ENCODE measurements around the gene PTGES3L.

The PTGES3L gene

DNA sequence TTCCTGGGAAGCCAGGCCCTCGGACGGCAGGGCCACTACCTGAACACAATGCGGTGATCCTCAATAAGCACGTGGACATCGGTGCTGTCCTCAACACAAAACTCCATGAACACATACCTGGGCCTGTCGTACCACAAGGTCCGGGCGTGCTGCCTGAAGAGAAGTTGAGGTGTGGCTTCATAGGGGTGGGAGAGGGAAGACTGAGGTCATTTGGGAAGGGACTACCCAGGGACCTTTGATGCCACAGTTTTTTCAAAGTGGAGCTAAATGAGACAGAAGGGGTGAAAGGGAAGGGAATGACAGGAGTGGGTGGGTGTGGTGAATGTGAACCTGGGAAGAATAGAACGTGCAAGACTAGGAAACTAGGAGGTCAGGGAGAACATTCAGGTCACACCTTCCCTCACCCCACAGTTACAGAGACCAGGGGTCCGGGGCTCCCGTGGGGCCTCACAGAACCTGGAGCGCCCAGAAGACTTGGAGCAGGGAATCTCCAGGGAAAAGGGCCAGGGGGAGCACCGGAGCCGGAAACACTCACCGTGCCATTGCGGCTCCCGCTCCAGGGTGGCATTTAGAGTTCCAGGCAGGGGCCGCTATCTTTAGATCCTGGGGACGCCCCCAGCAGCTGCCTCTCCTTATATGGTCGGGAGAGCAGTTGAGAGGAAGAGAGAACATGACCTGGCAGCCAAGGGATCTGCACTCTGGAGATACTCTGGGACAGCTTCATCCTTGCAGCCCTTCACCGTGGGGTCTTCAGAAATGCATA is at the start of gene PTGES3L:
Gene PTGES3L (minus strand): TSS at position 570 of the 763 bp plus-strand sequence. CDS start 27 bp downstream, at position 543.
- peak within 1 kb of the TSS; percentile 87 for H3K9ac ChIP-seq (ENCODE audit: low read depth, low read length)
- H3K4me1 ChIP-seq (ENCODE audit: insufficient read depth, low read length), result peaks cover 7% of the 10 kb centered on the region
- peaks cover 3% of the 10 kb centered on the region; the same call in 1 of the 2 replicates for H3K36me3 ChIP-seq (ENCODE audit: insufficient read depth, low read length)
- H3K9me3 ChIP-seq (ENCODE audit: control insufficient read depth, insufficient read depth, low read length), result no peaks in the 10 kb centered on the region

DNA sequence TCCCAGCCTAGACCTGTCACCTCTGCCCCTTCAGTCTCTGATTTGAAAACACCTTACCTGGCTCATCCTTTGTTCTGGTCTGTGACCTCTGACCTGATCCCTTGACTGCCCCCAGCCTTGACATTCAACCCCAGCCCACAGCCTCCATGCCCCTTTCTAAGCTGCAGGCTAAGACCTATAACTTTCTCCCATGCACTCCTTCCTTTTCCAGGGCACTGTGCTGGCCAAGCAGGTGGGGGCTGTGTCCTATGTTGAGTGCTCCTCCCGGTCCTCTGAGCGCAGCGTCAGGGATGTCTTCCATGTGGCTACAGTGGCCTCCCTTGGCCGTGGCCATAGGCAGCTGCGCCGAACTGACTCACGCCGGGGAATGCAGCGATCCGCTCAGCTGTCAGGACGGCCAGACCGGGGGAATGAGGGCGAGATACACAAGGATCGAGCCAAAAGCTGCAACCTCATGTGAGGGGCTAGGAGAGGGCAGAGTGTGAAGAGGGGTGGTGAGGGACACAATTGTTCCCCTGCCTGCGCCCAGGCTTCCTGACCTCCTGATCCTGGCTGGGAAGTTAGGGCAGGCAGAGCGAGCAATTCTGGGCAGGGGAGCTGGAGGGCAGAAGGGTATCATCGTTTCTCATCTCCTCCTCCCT is 48.5 kb upstream of the PTGES3L start:
- Histone ChIP-seq H3K9me3 (ENCODE audit: control insufficient read depth, insufficient read depth, low read length) (no peaks in the 10 kb centered on the region), H3K36me3 (ENCODE audit: insufficient read depth, low read length) (no peaks in the 10 kb centered on the region), H3K4me1 (ENCODE audit: insufficient read depth, low read length) (peaks cover 33% of the 10 kb centered on the region), H3K9ac (ENCODE audit: low read depth, low read length) (no peak overlapping the region)

DNA sequence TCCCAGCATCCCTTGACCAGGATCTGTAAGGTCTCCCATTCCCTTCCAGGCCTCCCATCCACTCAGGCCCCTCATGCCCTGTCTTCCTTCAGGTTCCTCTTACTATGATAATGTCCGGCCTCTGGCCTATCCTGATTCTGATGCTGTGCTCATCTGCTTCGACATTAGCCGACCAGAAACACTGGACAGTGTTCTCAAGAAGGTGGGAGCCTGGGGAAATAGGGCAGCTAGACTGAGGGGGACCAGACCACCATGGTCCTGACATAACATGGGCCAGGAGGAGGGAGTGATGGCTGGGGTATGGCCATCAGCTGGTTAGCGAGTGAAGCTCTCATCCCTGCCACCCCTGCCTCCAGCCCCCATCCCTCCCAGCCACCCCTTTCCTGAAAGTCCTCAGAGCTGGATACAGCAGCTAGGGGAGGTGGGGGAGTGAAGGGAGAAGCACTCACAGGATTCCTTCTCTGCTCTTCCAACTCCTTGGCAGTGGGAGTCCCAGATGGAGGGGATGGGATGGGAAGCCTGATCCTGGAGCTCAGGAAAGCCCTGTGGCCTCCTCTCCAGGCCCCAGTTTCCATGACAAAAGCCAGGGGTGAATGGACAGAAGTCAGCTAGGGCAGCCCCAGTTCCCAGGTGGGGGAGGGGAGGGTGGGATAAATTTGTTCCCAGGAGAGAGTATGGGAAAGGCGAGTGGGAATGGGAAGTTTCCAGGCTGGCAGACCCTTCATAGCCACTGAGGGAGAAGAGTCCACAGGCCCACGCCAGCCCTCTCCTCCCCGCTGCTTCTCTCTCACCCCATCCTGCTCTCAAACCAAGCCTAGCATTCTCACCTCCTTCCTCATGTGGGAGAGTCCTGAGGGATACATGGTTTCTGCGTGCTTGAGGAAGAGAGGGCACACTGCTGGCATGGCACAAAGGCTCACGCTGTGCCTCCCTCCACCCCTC is 47.5 kb upstream of the PTGES3L start:
- Histone ChIP-seq H3K9ac (ENCODE audit: low read depth, low read length) (no peak overlapping the region), H3K36me3 (ENCODE audit: insufficient read depth, low read length) (no peaks in the 10 kb centered on the region), H3K4me1 (ENCODE audit: insufficient read depth, low read length) (peaks cover 32% of the 10 kb centered on the region), H3K9me3 (ENCODE audit: control insufficient read depth, insufficient read depth, low read length) (no peaks in the 10 kb centered on the region)

DNA sequence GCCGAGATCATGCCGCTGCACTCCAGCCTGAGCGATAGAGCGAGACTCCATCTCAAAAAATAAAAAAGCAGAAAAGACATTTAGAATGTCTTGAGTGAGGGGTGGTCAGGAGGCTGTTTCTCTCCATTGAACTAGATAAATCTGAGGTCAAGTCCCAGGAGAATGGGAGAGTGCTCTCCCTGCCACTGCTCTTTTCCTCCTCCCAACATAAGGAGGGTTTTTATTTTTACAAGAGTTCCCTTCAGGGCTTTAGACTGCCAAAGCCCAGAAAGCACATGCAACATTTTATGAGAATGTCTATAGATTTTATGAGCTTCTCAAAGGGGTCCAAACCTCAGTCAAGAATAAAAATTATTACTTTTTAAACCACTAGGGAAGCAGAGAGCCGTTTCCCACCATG is 46.7 kb upstream of the PTGES3L start:
- Histone ChIP-seq H3K36me3 (ENCODE audit: insufficient read depth, low read length) (no peaks in the 10 kb centered on the region), H3K4me1 (ENCODE audit: insufficient read depth, low read length) (peaks cover 30% of the 10 kb centered on the region), H3K9ac (ENCODE audit: low read depth, low read length) (no peak overlapping the region), H3K9me3 (ENCODE audit: control insufficient read depth, insufficient read depth, low read length) (no peaks in the 10 kb centered on the region)

DNA sequence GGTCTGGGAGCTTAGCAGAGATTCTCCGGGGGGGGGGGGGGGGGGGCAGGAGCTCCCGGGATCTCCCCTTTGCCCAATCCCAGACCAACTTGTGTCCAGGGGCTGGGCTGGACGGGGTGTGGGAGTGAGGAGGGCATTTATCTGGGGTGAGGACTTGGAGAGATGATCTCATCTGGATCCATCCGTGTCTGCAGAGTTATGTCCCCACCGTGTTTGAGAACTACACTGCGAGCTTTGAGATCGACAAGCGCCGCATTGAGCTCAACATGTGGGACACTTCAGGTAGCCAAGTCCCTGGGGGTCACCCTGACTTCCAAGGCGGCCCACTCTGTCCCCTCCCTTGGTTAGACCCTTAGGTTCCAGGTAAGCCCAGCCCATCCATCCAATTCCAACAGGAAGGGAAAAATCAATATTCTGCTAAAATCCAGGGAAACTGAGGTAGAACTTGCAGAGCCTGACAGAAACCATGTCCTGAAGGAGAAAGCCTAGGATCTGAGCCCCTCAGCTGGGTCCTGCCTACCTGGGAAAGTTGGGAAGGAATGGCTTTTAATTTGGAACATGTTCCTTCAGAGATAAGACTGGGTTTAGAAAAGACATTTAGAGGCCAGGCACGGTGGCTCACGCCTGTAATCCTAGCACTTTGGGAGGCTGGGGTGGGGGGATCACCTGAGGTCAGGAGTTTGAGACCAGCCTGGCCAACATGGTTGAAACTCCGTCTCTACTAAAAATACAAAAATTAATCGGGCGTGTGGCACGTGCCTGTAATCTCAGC is 46.1 kb upstream of the PTGES3L start:
- Histone ChIP-seq H3K36me3 (ENCODE audit: insufficient read depth, low read length) (no peaks in the 10 kb centered on the region), H3K9ac (ENCODE audit: low read depth, low read length) (peak overlapping the region; percentile 77; the same call in 1 of the 2 replicates), H3K4me1 (ENCODE audit: insufficient read depth, low read length) (peaks cover 26% of the 10 kb centered on the region), H3K9me3 (ENCODE audit: control insufficient read depth, insufficient read depth, low read length) (no peaks in the 10 kb centered on the region)

DNA sequence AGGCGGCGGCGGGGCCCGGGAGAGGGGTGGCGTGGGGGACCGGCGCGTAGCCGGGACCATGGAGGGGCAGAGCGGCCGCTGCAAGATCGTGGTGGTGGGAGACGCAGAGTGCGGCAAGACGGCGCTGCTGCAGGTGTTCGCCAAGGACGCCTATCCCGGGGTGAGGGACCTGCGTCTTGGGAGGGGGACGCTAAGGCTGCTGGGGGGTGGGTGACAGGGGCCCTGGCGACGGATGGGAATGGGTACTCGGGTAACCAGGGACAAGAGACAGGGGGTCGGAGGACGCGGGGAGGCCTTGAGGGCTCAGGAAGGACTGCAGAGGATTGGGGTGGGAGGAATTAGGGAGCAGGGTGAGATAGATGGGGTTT is 45.4 kb upstream of the PTGES3L start:
- Histone ChIP-seq H3K9me3 (ENCODE audit: control insufficient read depth, insufficient read depth, low read length) (no peaks in the 10 kb centered on the region), H3K9ac (ENCODE audit: low read depth, low read length) (peak overlapping the region; percentile 77; the same call in 1 of the 2 replicates)

DNA sequence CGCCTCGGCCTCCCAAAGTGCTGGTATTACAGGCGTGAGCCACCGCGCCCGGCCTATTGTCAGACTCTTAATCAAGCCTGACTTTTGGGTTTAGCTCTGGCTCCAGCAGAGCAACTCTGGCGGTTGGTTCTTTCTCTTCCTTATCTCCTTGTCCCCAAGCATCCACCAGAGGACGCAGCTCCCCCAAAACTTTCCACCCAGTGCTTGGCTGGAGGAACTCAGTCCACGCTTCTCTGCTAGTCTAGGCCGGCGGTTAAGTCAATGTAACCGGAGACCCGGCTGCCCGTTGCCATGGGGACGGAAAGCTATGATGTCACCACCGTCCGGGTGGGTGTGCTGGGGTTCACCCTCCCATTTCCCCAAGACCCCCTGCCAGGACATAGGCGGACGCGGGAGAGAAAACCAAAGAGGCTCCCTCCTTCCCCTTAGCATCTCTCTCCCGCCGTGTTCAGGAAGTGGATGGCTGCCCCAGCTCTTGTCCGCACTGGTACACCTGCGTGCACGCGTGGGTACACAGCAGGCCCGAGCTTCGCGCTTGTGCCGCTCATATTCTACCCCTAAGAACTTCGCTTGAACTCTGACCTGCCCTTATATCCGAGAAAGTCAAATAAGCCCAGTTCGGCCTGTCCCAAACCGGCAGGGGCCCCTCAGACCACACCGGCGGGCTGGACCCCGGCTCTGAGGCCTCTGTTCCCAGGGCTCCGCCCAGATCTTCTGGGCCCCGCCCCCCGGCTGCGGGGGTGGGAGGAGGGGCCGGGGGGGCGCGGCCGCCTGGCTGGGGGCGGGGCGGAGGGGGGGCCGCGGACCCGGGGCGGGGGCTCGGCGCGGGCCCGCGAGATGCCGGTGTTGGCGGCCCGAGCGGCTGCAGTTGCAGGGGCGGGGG is 44.8 kb upstream of the PTGES3L start, which contains the start of gene RND2:
Gene RND2 (plus strand): TSS at position 825 of the 883 bp plus-strand sequence. CDS start 117 bp downstream, outside the sequence.
- peak within 1 kb of the TSS; percentile 83; the same call in 1 of the 2 replicates for H3K9ac ChIP-seq (ENCODE audit: low read depth, low read length)
- no peaks in the 10 kb centered on the region for H3K9me3 ChIP-seq (ENCODE audit: control insufficient read depth, insufficient read depth, low read length)
- peaks cover 34% of the 10 kb centered on the region for H3K4me1 ChIP-seq (ENCODE audit: insufficient read depth, low read length)
- H3K36me3 ChIP-seq (ENCODE audit: insufficient read depth, low read length), result 0 out of 2 replicates have a peak, but pooled peaks cover 4% of the 10 kb centered on the region

More for the DNA sequence above, 45.4 kb upstream of the PTGES3L start:
- Histone ChIP-seq H3K4me1 (ENCODE audit: insufficient read depth, low read length) (peaks cover 28% of the 10 kb centered on the region), H3K36me3 (ENCODE audit: insufficient read depth, low read length) (0 out of 2 replicates have a peak, but pooled peaks cover 3% of the 10 kb centered on the region)

DNA sequence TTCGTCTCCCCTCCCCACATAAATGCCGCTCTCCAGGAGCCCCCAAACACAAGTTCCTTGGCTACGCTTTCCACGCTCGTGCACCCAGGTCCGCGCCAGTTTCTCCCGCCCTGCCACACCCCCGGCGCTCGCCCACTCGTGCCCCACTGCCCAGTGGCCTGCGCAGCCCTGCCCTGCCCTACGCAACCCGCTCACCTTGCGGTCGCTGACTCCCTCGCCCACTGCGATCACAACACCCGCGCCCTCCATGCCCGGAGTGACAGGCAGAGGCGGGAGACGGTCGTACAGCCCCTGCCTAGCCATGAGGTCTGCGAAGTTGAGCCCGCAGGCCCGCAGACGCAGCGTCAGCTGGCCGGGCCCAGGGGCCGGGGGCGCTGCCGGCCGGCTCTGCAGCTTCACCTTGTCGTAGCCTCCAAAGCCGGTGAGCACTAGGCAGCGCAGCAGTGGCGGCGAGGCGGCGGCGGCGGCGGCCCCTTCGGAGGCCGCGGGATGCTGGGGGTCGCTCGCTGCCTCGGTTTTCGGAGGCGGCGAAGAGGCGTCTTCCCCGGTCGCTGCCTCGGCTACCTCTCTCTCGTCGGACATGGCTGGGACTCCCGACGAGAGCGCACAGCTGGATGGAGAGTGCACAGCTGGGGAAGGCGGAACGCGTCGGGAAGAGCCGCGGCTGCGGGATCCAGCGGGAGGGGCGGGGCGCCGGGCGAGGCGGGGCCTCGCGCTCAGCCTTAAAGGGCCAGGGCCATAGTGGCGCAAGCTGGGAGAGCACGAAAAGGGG is 42.0 kb upstream of the PTGES3L start, which contains the start of gene VAT1:
Gene VAT1 (minus strand): TSS at position 645 of the 772 bp plus-strand sequence. CDS start 63 bp downstream, at position 582.
- peak within 1 kb of the TSS; percentile 100 for H3K9ac ChIP-seq (ENCODE audit: low read depth, low read length)
- H3K36me3 ChIP-seq (ENCODE audit: insufficient read depth, low read length), result peaks cover 10% of the 10 kb centered on the region; the same call in 1 of the 2 replicates
- peaks cover 23% of the 10 kb centered on the region for H3K4me1 ChIP-seq (ENCODE audit: insufficient read depth, low read length)
- H3K9me3 ChIP-seq (ENCODE audit: control insufficient read depth, insufficient read depth, low read length), result no peaks in the 10 kb centered on the region

DNA sequence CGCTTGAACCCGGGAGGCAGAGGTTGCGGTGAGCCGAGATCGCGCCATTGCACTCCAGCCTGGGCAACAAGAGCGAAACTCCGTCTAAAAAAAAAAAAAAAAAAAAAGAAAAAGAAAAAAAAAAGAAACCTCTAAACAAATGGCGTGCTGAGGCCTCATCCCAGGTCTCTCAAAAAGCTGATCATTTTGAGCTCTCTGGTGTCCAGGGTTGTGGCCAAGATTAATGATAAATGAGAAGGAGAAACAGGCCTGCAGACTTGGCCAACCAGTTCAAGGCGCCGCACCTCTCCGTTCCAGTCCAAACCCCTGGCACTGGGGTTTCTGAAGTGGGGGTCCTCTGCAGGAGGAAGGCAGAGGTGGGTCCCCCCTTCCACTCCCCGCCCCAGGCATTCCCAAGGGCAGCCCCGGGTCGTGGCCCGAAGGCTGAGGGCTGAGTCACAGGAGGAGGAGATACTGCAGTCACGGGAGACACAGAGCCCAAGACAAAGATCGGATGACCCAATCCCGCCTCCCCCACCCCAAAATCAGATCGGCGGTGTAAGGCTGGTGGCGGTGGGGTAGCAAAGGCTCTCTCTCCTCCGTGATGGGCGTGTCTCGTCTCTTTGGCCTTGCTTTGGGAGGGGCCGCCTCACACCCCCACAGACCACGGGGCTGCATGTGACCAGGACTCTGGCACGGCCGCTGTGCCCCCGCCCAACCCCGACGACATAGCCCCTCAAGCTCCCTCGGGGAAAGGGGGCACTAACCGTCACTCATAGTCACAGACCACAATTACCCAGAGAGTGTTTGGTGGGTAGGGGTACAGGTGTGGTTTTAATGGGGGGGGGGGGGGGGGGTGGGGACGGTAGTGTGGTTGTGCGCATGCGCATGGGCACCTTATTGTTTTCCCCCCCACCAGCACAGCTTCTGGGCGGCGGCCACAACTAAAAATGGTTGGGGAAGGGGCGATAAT is 41.2 kb upstream of the PTGES3L start:
- H3K4me1 ChIP-seq (ENCODE audit: insufficient read depth, low read length), result peaks cover 20% of the 10 kb centered on the region

DNA sequence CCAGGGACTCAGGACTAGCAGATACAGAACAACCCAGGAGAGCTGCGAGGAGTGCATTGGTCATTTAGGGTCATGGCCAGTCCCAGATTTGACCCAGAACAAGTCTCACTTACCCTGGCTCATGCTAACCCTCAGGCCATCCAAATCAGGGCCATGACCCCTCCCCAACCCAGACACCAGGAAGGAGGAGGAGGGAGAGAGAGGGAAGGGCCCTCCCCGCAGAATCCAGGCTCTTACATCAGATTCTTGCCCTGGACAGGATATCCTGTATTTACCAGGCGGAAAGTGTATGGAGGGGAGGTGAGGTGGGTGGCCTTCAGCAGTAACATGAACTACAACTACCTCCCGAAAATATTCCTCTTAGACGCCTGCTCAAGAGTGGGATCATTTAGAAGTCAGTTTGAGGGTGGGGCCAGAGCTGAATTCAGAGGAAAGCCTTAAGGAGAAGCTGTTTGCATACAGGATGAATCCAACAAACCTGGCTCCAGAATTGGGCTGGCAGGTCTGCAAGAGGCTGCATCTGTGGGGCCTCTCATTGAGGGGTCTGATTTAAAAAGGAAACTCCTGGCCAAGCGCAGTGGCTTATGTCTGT is 40.2 kb upstream of the PTGES3L start:
- H3K9ac ChIP-seq (ENCODE audit: low read depth, low read length), result peak overlapping the region; percentile 100
- H3K36me3 ChIP-seq (ENCODE audit: insufficient read depth, low read length), result peaks cover 18% of the 10 kb centered on the region; the same call in 1 of the 2 replicates
- H3K9me3 ChIP-seq (ENCODE audit: control insufficient read depth, insufficient read depth, low read length), result no peaks in the 10 kb centered on the region
- H3K4me1 ChIP-seq (ENCODE audit: insufficient read depth, low read length), result peaks cover 27% of the 10 kb centered on the region

More for the DNA sequence above, 41.2 kb upstream of the PTGES3L start:
- no peaks in the 10 kb centered on the region for H3K9me3 ChIP-seq (ENCODE audit: control insufficient read depth, insufficient read depth, low read length)
- H3K9ac ChIP-seq (ENCODE audit: low read depth, low read length), result peak overlapping the region; percentile 100
- peaks cover 16% of the 10 kb centered on the region; the same call in 1 of the 2 replicates for H3K36me3 ChIP-seq (ENCODE audit: insufficient read depth, low read length)

DNA sequence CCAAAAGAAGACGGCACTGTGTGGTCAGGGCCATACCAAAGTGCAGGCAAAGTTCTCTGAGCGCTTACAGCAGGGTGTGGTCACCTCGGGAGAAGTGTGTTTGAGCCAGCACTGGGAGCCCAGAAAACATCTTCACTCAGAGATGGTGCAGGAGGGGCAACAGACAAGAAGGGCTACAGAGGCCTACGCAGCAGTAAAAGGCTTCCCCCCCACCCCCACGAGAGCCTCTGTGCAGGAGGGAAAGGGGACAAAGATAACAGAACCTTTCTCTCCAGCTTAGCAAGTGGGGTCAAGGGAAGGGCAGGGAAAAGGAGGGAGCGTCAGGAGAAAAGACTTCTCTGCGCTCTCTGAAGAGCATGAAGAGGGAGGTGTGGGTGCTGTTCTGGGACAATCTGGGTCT is 39.5 kb upstream of the PTGES3L start:
- H3K4me1 ChIP-seq (ENCODE audit: insufficient read depth, low read length), result peaks cover 34% of the 10 kb centered on the region
- H3K9ac ChIP-seq (ENCODE audit: low read depth, low read length), result peak overlapping the region; percentile 100
- H3K36me3 ChIP-seq (ENCODE audit: insufficient read depth, low read length), result peaks cover 18% of the 10 kb centered on the region; the same call in 1 of the 2 replicates
- no peaks in the 10 kb centered on the region for H3K9me3 ChIP-seq (ENCODE audit: control insufficient read depth, insufficient read depth, low read length)

Measured in ES-I3 (cell line).